ENCODE measurements around the gene YWHAG. TPM values are rescaled to one million over a fixed set of nuclear protein-coding genes. Genes with fewer than 3 reads are reported as not detected.

YWHAG gene
- total RNA-seq (2022; extraction: Qiagen RNA extraction), result 196 to 280 TPM (median 223 TPM) in 5 replicates

DNA sequence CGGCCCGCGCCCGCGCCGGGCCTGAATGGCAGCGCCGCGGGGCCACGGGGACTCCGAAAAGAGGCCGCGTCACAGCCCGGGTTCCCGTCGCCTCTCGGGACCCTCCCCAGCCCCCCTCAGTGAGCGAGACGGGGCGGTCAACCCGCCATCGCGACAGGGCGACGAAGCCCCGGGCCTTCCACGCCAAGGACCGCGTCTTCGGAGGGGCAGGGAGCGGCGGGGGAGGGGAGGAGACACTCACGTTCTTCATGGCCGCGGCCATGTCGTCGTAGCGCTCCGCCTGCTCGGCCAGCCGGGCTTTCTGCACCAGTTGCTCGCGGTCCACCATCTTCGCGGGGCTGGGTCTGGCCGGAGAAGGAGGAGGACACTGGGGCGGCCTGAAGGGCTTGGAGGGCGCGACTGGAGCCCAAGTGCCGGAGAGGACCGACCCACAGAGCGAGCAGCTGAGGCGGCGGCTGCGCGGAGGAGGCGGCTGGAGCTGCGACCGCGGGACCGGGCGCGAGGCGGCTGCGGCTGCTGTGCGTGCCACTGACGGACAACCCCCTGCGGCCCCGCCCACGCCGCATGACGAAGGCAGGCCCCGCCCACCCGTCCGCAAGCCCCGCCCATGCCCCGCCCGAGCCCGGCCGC is at the start of gene YWHAG:
Gene YWHAG (minus strand): TSS at position 511 of the 630 bp plus-strand sequence. CDS start 183 bp downstream, at position 328.

DNA sequence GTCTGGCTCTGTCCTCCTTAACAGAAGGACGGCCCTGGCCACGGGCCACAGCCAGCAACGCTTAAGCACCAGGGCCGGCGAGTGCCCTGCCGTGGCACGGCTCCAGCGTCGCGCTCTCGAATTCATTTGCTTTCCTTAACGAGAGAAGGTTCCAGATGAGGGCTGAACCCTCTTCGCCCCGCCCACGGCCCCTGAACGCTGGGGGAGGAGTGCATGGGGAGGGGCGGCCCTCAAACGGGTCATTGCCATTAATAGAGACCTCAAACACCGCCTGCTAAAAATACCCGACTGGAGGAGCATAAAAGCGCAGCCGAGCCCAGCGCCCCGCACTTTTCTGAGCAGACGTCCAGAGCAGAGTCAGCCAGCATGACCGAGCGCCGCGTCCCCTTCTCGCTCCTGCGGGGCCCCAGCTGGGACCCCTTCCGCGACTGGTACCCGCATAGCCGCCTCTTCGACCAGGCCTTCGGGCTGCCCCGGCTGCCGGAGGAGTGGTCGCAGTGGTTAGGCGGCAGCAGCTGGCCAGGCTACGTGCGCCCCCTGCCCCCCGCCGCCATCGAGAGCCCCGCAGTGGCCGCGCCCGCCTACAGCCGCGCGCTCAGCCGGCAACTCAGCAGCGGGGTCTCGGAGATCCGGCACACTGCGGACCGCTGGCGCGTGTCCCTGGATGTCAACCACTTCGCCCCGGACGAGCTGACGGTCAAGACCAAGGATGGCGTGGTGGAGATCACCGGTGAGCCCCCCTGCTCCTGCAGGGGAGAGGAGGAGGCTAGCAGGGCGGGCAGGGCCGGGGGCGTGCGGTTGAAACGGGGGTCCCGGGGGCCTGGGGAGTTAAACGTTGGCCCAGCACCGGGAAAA is 56.2 kb downstream of the YWHAG start, which contains the start of gene HSPB1:
Gene HSPB1 (plus strand): TSS at position 327 of the 855 bp plus-strand sequence. CDS start 40 bp downstream, at position 367.

Other genes with a start within 250 kb of the YWHAG start
- gene SRRM3, start 157.1 kb downstream of the YWHAG start, total RNA-seq (2022; extraction: Qiagen RNA extraction), result 8.8 to 12.6 TPM (median 11.1 TPM) in 5 replicates
- gene HSPB1, start 56.3 kb downstream of the YWHAG start, total RNA-seq (2022; extraction: Qiagen RNA extraction), result 815 to 1,578 TPM (median 1,448 TPM) in 5 replicates
- gene SSC4D, start 50.7 kb upstream of the YWHAG start, total RNA-seq (2022; extraction: Qiagen RNA extraction), result 0.71 to 1.4 TPM (median 1.1 TPM) in 5 replicates
- 14.0 to 22.8 TPM (median 19.9 TPM) in 5 replicates for gene ZP3, start 66.0 kb upstream of the YWHAG start, total RNA-seq (2022; extraction: Qiagen RNA extraction)
- gene DTX2, start 102.7 kb upstream of the YWHAG start, total RNA-seq (2022; extraction: Qiagen RNA extraction), result 25.3 to 33.9 TPM (median 30.2 TPM) in 5 replicates
- gene UPK3B, start 151.6 kb upstream of the YWHAG start, total RNA-seq (2022; extraction: Qiagen RNA extraction), result 11.5 to 19.6 TPM (median 17.6 TPM) in 5 replicates
- gene SPDYE16, start 184.3 kb upstream of the YWHAG start, total RNA-seq (2022; extraction: Qiagen RNA extraction), result not detected in 5 replicates

All from A549 treated with Hydrocortisone at 1 μM for 4 hours (cell line).